Natural killer cell (primary cell): Measurements from ENCODE around the gene ZNF628. TPM values are rescaled to one million over a fixed set of nuclear protein-coding genes. Genes with fewer than 3 reads are reported as not detected.
A peak's percentile ranks its signal among the peaks of the same experiment; 100 is the strongest.

Experiments used
- ATAC-seq, 3 donors: fragments of 150-1000 bp in 2 of 3; fragments of 200-7000 bp in 1 of 3; cut with Tn5 transposase; 1 replicate in 1 of 3; 2 replicates in 2 of 3; pipeline ENCODE4 v1.10.0; 2021; ENCODE audit warnings: mild to moderate bottlenecking in 2 of 3, moderate library complexity in 2 of 3
- DNase-seq, 2 donors: peaks; one replicate each; pipeline versions ENCODE4 v3.0.0 to v3.0.0-alpha.2; 2013 to 2021; ENCODE audit warnings: mixed read lengths in 1 of 2
- H3K27ac ChIP-seq: one replicate; pipeline ENCODE4 v1.5.1; 2013; ENCODE audit warnings: mild to moderate bottlenecking, low read length
- H3K27me3 ChIP-seq: one replicate; pipeline ENCODE4 v1.6.1; 2013; ENCODE audit warnings: low read length; ENCODE audit not compliant: control insufficient read depth, insufficient read depth
- H3K36me3 ChIP-seq: one replicate; pipeline ENCODE4 v1.6.1; 2013; ENCODE audit warnings: low read length; ENCODE audit not compliant: control insufficient read depth, insufficient read depth
- H3K4me1 ChIP-seq: one replicate; pipeline ENCODE4 v1.6.1; 2013; ENCODE audit warnings: low read length; ENCODE audit not compliant: control insufficient read depth, insufficient read depth
- H3K4me3 ChIP-seq: one replicate; pipeline ENCODE4 v1.5.1; 2013; ENCODE audit warnings: low read length
- H3K9me3 ChIP-seq: one replicate; pipeline ENCODE4 v1.6.1; 2013; ENCODE audit warnings: low read length; ENCODE audit not compliant: control insufficient read depth, insufficient read depth
- H3K27ac Mint-ChIP-seq, 2 donors: one replicate each; pipeline ENCODE4 v1.8.0; 2022; ENCODE audit warnings: mild to moderate bottlenecking in 2 of 2, mixed read lengths in 2 of 2, moderate library complexity in 1 of 2
- H3K27me3 Mint-ChIP-seq, 2 donors: one replicate each; pipeline ENCODE4 v1.8.0; 2022; ENCODE audit warnings: low read depth in 2 of 2, mixed read lengths in 2 of 2
- H3K36me3 Mint-ChIP-seq: one replicate; pipeline ENCODE4 v1.8.0; 2022; ENCODE audit warnings: mixed read lengths
- H3K4me1 Mint-ChIP-seq, 2 donors: one replicate each; pipeline ENCODE4 v1.8.0; 2022; ENCODE audit warnings: mixed read lengths in 2 of 2
- H3K4me3 Mint-ChIP-seq: one replicate; pipeline ENCODE4 v1.8.0; 2022; ENCODE audit warnings: mild to moderate bottlenecking, moderate library complexity, mixed read lengths
- H3K9me3 Mint-ChIP-seq, 2 donors: one replicate each; pipeline ENCODE4 v1.8.0; 2022; ENCODE audit warnings: mixed read lengths in 2 of 2
- WGBS: methylation state at CpG from one replicate; pipeline ENCODE4 v1.1.7; 2013; ENCODE audit warnings: missing lambda C conversion rate; ENCODE audit not compliant: insufficient coverage; 5-methylcytosine and 5-hydroxymethylcytosine counted together
- intact Hi-C: fragments of 100-400 bp; cut with micrococcal nuclease; formaldehyde crosslinking; loops from one replicate; pipeline ENCODE4 v1.14.2; 2022
- total RNA-seq, 4 donors: library from RNA; stranded (reverse); fragments of 120-200 nt in 1 of 4; gene quantifications; one replicate each; pipeline versions ENCODE4 v1.2.3 to v1.2.4, GENCODE V29; 2013 to 2022
- TF ChIP-seq, protein P1 (sequence below): fragments of 200-600 bp; IDR thresholded peaks from one replicate; pipeline ENCODE4 v1.8.0; 2022; ENCODE audit warnings: antibody characterized with exemption

The ZNF628 gene
- total RNA-seq, 3 donors from 2014 or later (not counting 1 experiment from before 2014, with no cell fraction given) = 20.8 to 28.7 (median 24.1) TPM

DNA sequence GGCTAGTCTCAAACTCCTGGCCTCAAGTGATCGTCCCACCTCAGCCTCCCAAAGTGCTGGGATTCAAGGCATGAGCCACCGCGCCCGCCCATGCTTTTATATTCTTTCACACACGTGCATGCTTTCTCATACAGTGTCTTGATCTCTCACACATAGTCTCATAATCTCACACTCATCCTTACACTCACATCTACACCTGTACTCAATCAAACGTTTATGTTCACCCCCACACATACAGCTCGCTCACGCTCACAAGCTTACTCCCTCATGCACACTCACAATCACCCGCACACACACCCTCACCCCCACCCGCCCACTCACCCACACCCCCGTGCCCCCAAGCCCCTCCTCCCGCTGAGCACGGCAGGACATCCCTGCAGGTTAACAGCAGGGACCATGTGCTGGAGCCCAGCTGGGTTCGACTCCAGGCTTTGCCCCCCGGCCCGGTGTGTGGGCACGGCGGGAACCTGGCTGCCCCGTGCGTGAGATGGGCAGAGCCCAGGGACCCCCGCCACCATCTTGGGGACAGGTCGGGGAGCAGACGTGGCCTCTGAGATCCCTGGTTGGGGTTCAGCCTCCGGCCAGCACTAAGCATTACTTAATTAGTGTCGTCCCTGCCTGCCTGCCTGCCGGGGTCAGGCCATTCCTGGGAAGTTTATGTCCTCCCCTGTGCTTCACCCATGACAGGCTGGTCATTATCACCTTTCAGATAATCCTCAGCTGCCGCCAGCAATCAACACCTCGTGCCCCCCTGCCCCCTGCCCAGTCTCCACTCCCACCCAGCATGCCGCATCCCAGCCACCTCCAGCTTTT is 49.1 kb downstream of the ZNF628 start:
- Histone ChIP-seq H3K27ac (no peak overlapping the region), H3K9me3 (no peaks in the 10 kb centered on the region), H3K4me3 (no peak overlapping the region), H3K27me3 (no peaks in the 10 kb centered on the region), H3K4me1 (peaks cover 4% of the 10 kb centered on the region), H3K36me3 (no peaks in the 10 kb centered on the region)
- H3K4me1 Mint-ChIP-seq = no peaks in the 10 kb centered on the region
- no peak overlapping the region for H3K27ac Mint-ChIP-seq
- intact Hi-C loops = no loop called here
- ATAC-seq = no peak
- H3K4me3 Mint-ChIP-seq = no peak overlapping the region
- H3K9me3 Mint-ChIP-seq = no peaks in the 10 kb centered on the region
- TF ChIP-seq, protein P1, sequence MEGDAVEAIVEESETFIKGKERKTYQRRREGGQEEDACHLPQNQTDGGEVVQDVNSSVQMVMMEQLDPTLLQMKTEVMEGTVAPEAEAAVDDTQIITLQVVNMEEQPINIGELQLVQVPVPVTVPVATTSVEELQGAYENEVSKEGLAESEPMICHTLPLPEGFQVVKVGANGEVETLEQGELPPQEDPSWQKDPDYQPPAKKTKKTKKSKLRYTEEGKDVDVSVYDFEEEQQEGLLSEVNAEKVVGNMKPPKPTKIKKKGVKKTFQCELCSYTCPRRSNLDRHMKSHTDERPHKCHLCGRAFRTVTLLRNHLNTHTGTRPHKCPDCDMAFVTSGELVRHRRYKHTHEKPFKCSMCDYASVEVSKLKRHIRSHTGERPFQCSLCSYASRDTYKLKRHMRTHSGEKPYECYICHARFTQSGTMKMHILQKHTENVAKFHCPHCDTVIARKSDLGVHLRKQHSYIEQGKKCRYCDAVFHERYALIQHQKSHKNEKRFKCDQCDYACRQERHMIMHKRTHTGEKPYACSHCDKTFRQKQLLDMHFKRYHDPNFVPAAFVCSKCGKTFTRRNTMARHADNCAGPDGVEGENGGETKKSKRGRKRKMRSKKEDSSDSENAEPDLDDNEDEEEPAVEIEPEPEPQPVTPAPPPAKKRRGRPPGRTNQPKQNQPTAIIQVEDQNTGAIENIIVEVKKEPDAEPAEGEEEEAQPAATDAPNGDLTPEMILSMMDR = no peak
- DNase-seq = no peak
- H3K27me3 Mint-ChIP-seq = peaks cover 0 to 3% of the 10 kb centered on the region in 2 donors
- 83% methylated on average over 28 of the region's 29 CpGs for WGBS
- no peaks in the 10 kb centered on the region for H3K36me3 Mint-ChIP-seq

DNA sequence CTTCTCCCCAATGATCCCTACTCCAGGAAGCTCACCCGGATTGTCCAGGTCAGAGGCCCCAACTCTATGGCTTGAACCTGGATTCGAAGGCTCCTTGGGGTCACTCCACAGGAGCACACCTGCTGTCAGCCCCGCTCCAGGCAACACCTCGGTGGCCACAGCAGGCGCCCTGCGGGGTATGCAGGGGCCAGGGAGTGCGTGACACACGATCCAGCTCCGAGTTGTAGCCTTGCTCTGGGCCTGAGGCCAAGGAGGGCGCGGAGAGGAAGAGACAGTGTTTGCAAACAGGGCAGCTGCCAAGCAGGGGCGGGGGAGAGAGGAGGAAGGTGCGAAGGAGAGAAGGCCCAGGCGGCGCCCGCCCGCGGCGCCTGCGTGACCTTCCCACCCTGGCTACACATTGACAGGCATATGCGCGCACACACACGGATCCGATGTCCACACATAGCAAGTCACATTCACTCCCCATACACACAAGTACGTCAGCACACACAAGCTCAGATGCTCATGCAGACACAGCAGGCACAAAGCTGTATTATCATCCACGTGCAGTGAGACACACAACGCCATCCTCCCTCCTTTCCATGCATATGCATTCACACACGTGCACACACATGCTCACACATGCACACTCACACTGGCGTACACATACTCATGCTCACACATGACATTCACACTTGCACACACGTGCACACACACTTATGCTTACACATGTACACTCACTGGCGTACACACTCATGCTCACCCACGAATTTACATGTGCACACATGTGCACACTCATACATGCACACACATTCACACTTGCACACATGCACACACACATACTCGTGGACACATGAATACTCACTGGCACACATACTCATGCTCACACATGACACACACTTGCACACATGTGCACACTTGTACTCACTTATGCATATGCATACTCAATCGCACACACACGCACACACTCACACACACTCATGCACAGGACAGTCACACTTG is 50.1 kb downstream of the ZNF628 start:
- intact Hi-C loops = no loop called here
- Histone ChIP-seq H3K9me3 (no peaks in the 10 kb centered on the region), H3K27me3 (no peaks in the 10 kb centered on the region), H3K36me3 (no peaks in the 10 kb centered on the region), H3K27ac (no peak overlapping the region), H3K4me3 (no peak overlapping the region), H3K4me1 (peaks cover 4% of the 10 kb centered on the region)
- Mint-ChIP-seq H3K4me3 (no peak overlapping the region), H3K9me3 (no peaks in the 10 kb centered on the region), H3K27me3 (peaks cover 0 to 3% of the 10 kb centered on the region in 2 donors), H3K36me3 (no peaks in the 10 kb centered on the region), H3K27ac (no peak overlapping the region), H3K4me1 (no peaks in the 10 kb centered on the region)
- ATAC-seq (peak; percentile 49 to 79 (median 57)), DNase-seq (no peak)
- WGBS = 35% methylated on average over 35 of the region's 35 CpGs
- TF ChIP-seq, protein P1 = no peak

DNA sequence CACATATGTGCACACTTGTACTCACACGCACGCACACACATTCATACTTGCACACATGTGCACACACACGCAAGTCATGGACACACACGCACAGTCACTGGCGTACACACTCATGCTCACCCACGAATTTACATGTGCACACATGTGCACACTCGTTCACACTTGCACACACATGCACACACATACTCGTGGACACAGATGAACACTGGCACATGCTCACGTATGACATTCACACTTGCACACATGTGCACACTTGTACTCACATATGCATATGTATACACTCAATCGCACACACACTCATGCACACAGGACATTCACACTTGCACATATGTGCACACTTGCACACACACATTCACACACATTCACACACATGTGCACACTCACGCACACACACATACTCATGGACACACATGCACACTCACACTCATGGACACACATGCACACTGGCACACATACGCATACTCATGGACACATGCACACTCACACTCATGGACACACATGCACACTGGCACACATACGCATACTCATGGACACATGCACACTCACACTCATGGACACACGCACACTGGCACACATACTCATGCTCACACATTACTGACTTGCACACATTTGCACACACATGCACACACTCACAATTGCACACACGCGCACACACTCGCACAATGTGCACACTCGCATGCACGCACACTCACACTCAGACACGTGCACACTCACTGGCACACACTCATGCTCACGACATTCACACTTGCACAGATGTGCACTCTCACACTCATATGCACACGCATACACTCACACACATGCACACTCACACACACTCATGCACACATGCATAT is 51.0 kb downstream of the ZNF628 start:
- no peaks in the 10 kb centered on the region for H3K36me3 Mint-ChIP-seq

More for the DNA sequence above, 51.0 kb downstream of the ZNF628 start:
- peaks cover 0 to 3% of the 10 kb centered on the region in 2 donors for H3K27me3 Mint-ChIP-seq
- no peaks in the 10 kb centered on the region for H3K9me3 ChIP-seq
- H3K4me1 ChIP-seq = peaks cover 4% of the 10 kb centered on the region
- H3K4me3 Mint-ChIP-seq = no peak overlapping the region
- no peaks in the 10 kb centered on the region for H3K36me3 ChIP-seq
- H3K27me3 ChIP-seq = no peaks in the 10 kb centered on the region
- TF ChIP-seq, protein P1 = no peak
- H3K4me3 ChIP-seq = no peak overlapping the region
- no peaks in the 10 kb centered on the region for H3K9me3 Mint-ChIP-seq
- WGBS = 87% methylated on average over 22 of the region's 22 CpGs
- no peak overlapping the region for H3K27ac Mint-ChIP-seq
- ATAC-seq (peak in 1 of 3 donors; percentile 14), DNase-seq (no peak)
- H3K27ac ChIP-seq = no peak overlapping the region
- H3K4me1 Mint-ChIP-seq = no peaks in the 10 kb centered on the region
- intact Hi-C loops = no loop called here
